ENCODE results near the gene BACE1-AS.

BACE1-AS gene

GRCh38 chr11:117319214-117319840 is 28.2 kb downstream of the BACE1-AS start:
- DNase-seq, result no peak

GRCh38 chr11:117327255-117327566 is 36.1 kb downstream of the BACE1-AS start:
- peak; percentile 7 for DNase-seq

- DNase-seq, result peak; percentile 88
Observed at GRCh38 chr11:117327567-117328374, 36.6 kb downstream of the BACE1-AS start, which contains the start of gene CEP164. TSS of gene CEP164 (plus strand) at chr11:117327854. CDS start at chr11:117338587, 10,733 bp downstream.

- no peak for DNase-seq
Observed at GRCh38 chr11:117328375-117329010, 37.3 kb downstream of the BACE1-AS start.

- DNase-seq, result no peak
Observed at GRCh38 chr11:117332843-117333242, 41.7 kb downstream of the BACE1-AS start.

- no peak for DNase-seq
Observed at GRCh38 chr11:117333917-117334316, 42.8 kb downstream of the BACE1-AS start.

GRCh38 chr11:117334896-117335295 is 43.8 kb downstream of the BACE1-AS start:
- DNase-seq, result no peak

- no peak for DNase-seq
Observed at GRCh38 chr11:117335399-117335798, 44.3 kb downstream of the BACE1-AS start.

- DNase-seq, result no peak
Observed at GRCh38 chr11:117337076-117337475, 45.9 kb downstream of the BACE1-AS start.

Measured in right kidney (tissue), 1 donor.